ENCODE measurements around the gene TAGLN.

Gene TAGLN

DNA sequence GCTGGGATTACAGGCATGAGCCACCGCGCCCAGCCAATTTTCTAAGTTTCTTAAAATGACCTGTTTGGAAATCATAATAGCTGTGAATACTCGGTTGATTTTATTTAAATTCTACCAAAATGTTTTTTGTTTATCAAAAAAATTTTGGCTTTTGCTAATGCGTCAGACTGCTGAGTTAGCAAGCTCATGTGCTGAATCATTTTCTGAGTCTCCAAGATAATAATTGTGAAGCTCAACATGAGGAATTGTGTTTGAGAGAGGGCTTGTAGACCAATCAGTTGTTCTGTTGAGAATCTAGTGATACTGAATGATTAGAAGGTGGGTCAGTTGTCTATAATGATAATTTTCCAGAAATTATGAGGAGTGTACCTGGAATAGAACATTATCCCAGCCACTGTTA, 49.2 kb downstream of the TAGLN start:
- no peaks in the 10 kb centered on the region for H3K4me1 ChIP-seq (ENCODE audit: control insufficient read depth, insufficient read depth, low read length)
- H3K36me3 ChIP-seq (ENCODE audit: control insufficient read depth, insufficient read depth, low read length): peaks cover 71% of the 10 kb centered on the region
- no peaks in the 10 kb centered on the region for H3K9me3 ChIP-seq (ENCODE audit: control insufficient read depth, insufficient read depth, low read length)
- no peak overlapping the region for H3K4me3 ChIP-seq (ENCODE audit: low read depth, low read length)
- no peaks in the 10 kb centered on the region for H3K27me3 ChIP-seq (ENCODE audit: control insufficient read depth, insufficient read depth, low read length)
- H3K9ac ChIP-seq (ENCODE audit: low read depth, low read length): no peak overlapping the region
- H3K27ac ChIP-seq (ENCODE audit: low read depth, low read length): no peak overlapping the region

DNA sequence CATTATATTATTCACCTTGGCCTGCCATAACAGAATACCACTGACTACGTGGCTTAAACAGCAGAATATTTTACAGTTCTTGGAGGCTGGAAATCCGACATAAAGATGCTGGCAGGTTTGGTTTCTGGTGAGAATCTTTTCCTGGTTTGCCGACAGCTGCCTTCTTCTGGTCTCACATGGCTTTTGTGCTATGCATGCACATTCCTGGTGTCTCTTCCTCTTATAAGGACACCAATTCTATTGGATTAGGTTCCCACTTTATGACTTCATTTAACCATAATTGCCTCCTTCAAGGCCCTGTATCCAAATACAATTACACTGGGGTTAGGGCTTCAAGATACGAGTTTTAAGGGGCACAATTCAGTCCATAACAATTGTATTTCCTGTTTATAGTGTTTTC, 50.4 kb downstream of the TAGLN start:
- H3K4me3 ChIP-seq (ENCODE audit: low read depth, low read length): no peak overlapping the region
- H3K36me3 ChIP-seq (ENCODE audit: control insufficient read depth, insufficient read depth, low read length): peaks cover 68% of the 10 kb centered on the region

DNA sequence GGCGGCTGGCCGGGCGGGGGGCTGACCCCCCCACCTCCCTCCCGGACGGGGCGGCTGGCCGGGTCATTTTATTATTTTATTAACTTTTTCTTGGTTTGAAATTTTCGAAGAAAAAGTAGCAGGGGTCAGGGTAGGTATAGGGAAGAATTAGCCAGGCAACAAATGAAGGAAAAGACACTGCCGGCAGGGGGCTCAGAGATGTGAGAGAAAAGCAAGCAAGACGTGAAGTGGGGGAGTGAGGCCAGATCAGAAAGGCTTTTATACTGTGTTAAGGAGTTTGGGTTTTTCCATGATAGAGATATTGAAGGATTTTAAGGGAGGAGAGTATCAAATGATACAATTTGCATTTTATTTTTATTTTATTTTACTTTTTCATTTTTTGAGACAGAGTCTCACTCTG, 52.3 kb downstream of the TAGLN start:
- H3K9ac ChIP-seq (ENCODE audit: low read depth, low read length): no peak overlapping the region
- no peaks in the 10 kb centered on the region for H3K4me1 ChIP-seq (ENCODE audit: control insufficient read depth, insufficient read depth, low read length)
- peaks cover 59% of the 10 kb centered on the region for H3K36me3 ChIP-seq (ENCODE audit: control insufficient read depth, insufficient read depth, low read length)
- H3K4me3 ChIP-seq (ENCODE audit: low read depth, low read length): no peak overlapping the region
- no peaks in the 10 kb centered on the region for H3K9me3 ChIP-seq (ENCODE audit: control insufficient read depth, insufficient read depth, low read length)
- H3K27ac ChIP-seq (ENCODE audit: low read depth, low read length): no peak overlapping the region
- no peaks in the 10 kb centered on the region for H3K27me3 ChIP-seq (ENCODE audit: control insufficient read depth, insufficient read depth, low read length)

More for the DNA sequence above, 50.4 kb downstream of the TAGLN start:
- Histone ChIP-seq H3K4me1 (ENCODE audit: control insufficient read depth, insufficient read depth, low read length) (no peaks in the 10 kb centered on the region), H3K9me3 (ENCODE audit: control insufficient read depth, insufficient read depth, low read length) (no peaks in the 10 kb centered on the region), H3K27me3 (ENCODE audit: control insufficient read depth, insufficient read depth, low read length) (no peaks in the 10 kb centered on the region), H3K9ac (ENCODE audit: low read depth, low read length) (no peak overlapping the region), H3K27ac (ENCODE audit: low read depth, low read length) (no peak overlapping the region)

DNA sequence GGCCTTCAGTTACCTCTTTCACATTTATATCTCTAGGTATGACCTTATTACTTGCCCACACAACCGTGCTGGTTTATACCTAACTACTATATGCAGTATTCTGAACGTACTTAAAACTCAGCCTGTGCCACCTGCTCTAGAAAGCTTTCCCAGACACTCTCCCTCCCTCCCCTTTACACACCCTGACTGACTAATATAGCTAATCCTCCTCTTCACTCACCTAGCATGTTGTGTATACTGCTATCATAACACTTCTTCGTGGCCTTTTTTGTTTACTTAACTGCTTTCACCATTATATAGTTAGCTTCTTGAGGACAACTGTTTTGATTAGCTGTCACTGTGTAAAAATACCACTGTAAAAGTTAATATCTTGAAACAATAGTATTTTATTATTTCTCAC, 56.8 kb downstream of the TAGLN start:
- Histone ChIP-seq H3K4me1 (ENCODE audit: control insufficient read depth, insufficient read depth, low read length) (no peaks in the 10 kb centered on the region), H3K4me3 (ENCODE audit: low read depth, low read length) (no peak overlapping the region), H3K27ac (ENCODE audit: low read depth, low read length) (no peak overlapping the region), H3K9me3 (ENCODE audit: control insufficient read depth, insufficient read depth, low read length) (no peaks in the 10 kb centered on the region), H3K9ac (ENCODE audit: low read depth, low read length) (no peak overlapping the region), H3K27me3 (ENCODE audit: control insufficient read depth, insufficient read depth, low read length) (no peaks in the 10 kb centered on the region), H3K36me3 (ENCODE audit: control insufficient read depth, insufficient read depth, low read length) (peaks cover 31% of the 10 kb centered on the region)

DNA sequence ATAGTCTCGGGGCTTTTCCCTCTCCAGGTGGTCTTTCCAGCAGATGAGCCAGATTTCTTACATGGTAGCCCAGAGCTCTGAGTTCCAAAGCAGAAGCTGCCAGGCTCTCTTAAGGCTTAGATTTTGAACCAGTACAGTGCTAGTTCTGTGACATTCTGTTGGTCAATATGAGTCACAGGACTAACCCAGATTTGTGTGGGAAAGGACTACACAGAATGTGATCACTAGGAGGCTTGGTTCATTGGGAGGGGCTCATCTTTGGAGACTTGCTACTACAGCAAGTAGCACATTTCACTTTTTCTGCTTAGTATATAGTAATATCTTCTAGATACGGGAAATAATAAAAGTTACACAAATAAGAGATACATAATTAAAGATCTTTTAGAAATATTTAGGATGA, 57.4 kb downstream of the TAGLN start:
- H3K4me3 ChIP-seq (ENCODE audit: low read depth, low read length): no peak overlapping the region
- no peak overlapping the region for H3K27ac ChIP-seq (ENCODE audit: low read depth, low read length)

More for the DNA sequence above, 57.4 kb downstream of the TAGLN start:
- H3K9ac ChIP-seq (ENCODE audit: low read depth, low read length): no peak overlapping the region
- H3K36me3 ChIP-seq (ENCODE audit: control insufficient read depth, insufficient read depth, low read length): peaks cover 33% of the 10 kb centered on the region
- H3K27me3 ChIP-seq (ENCODE audit: control insufficient read depth, insufficient read depth, low read length): no peaks in the 10 kb centered on the region
- H3K9me3 ChIP-seq (ENCODE audit: control insufficient read depth, insufficient read depth, low read length): no peaks in the 10 kb centered on the region
- H3K4me1 ChIP-seq (ENCODE audit: control insufficient read depth, insufficient read depth, low read length): no peaks in the 10 kb centered on the region

Measured in HUES48 (cell line).